ENCODE data around the gene SLC12A9.

DNA sequence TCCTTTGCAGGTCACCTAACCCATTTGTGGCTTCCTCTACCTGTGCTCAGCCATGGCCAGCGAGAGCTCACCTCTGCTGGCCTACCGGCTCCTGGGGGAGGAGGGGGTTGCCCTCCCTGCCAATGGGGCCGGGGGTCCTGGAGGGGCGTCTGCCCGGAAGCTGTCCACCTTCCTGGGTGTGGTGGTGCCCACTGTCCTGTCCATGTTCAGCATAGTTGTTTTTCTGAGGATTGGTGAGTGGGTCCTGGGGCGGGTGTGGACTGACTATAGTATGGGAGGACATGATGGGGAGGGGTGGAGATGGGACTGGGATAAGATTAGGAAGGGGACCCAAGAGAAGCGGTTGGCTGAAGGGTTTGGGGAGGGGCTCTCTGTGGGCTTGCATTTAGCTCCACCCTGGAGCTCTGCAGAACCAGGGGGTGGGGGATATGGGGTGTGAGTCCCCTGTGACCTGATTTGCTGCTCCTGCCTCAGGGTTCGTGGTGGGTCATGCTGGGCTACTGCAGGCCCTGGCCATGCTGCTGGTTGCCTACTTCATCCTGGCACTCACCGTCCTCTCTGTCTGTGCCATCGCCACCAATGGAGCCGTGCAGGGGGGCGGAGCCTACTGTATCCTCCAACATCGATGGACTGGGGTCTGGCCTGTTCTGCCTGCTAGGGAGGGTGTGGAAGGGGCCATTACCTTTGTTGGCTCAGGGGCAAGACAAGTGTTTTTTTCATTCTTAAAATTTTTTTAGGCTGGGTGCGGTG lies 1.8 kb downstream of the SLC12A9 start:
- TF ChIP-seq, protein P1, sequence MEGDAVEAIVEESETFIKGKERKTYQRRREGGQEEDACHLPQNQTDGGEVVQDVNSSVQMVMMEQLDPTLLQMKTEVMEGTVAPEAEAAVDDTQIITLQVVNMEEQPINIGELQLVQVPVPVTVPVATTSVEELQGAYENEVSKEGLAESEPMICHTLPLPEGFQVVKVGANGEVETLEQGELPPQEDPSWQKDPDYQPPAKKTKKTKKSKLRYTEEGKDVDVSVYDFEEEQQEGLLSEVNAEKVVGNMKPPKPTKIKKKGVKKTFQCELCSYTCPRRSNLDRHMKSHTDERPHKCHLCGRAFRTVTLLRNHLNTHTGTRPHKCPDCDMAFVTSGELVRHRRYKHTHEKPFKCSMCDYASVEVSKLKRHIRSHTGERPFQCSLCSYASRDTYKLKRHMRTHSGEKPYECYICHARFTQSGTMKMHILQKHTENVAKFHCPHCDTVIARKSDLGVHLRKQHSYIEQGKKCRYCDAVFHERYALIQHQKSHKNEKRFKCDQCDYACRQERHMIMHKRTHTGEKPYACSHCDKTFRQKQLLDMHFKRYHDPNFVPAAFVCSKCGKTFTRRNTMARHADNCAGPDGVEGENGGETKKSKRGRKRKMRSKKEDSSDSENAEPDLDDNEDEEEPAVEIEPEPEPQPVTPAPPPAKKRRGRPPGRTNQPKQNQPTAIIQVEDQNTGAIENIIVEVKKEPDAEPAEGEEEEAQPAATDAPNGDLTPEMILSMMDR (IDR thresholded peaks at IDR 0.05; ENCODE audit: low read depth, low read length, poor library complexity, severe bottlenecking), result no peak
- no peak for TF ChIP-seq EZH2phosphoT487 (IDR thresholded peaks at IDR 0.05; ENCODE audit: borderline replicate concordance, low read length)
